IPS DF 4.7 (cell line): ENCODE measurements around the gene TLCD2.
"Not testable (repeated sequence)": the region's sequence is repeated elsewhere in the genome, so short reads cannot be mapped to it uniquely, and the experiment has no call there.

Experiments
- DNase-seq: peaks from one replicate; pipeline ENCODE4 v3.0.0-alpha.2; 2013; ENCODE audit warnings: low spot score; ENCODE audit errors: extremely low read depth

The TLCD2 gene

DNA sequence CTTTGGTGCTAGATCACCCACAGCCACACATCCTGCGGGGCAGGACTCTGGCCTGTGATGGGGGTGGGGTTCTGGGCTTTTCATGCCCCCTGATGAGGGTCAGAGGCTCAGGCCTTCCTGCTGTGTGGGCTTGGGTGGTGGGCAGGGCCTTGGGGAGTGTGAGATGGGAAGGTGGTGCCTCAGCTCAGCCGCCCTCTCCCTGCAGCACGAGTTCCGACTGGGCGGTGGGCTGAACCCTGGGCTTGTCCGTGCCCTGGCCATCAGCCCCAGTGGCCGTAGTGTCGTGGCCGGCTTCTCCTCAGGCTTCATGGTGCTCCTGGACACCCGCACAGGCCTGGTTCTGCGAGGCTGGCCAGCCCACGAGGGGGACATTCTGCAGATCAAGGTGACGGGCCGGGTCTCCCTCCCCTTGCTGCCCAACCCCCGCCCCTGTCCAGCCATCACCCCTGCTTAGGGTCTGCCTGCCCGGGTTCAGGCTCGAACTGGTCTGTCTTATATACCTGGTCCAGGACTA lies 25.7 kb upstream of the TLCD2 start:
- DNase-seq, result no peak

GRCh38 chr17:1735418-1735817 lies 25.2 kb upstream of the TLCD2 start:
- no peak for DNase-seq

DNA sequence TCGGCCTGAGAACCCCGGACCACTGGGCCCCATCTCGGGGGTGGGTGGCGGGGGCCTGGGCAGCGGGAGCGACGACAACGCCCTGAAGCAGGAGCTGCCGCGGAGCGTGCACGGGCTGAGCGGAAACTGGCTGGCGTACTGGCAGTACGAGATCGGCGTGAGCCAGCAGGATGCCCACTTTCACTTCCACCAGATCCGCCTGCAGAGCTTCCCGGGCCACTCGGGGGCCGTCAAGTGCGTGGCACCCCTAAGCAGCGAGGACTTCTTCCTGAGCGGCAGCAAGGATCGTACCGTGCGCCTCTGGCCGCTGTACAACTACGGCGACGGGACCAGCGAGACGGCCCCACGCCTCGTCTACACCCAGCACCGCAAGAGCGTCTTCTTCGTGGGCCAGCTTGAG lies 23.6 kb upstream of the TLCD2 start:
- DNase-seq, result no peak

- no peak for DNase-seq
Measured at GRCh38 chr17:1732833-1733321, 22.7 kb upstream of the TLCD2 start.

DNA sequence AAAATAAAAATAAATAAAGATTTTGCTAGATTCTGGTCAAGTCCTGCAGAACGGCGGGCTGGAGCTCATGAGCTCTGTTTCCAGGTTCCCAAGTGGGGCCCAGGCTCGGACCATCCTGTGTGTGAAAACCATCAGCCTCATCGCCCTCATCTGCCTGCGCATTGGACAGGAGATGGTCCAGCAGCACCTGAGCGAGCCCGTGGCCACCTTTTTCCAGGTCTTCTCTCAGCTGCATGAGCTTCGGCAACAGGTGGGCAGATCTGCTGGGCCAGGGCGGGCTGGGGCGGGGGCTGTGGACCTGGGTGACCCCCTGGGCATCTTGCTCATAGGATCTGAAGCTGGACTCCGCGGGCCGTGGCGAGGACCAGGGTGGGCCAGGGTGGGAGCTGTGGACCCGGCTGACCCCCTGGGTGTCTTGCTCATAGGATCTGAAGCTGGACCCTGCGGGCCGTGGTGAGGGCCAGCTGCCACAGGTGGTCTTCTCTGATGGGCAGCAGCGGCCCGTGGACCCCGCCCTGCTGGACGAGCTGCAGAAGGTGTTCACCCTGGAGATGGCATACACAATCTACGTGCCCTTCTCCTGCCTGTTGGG lies 22.2 kb upstream of the TLCD2 start:
- no peak for DNase-seq

DNA sequence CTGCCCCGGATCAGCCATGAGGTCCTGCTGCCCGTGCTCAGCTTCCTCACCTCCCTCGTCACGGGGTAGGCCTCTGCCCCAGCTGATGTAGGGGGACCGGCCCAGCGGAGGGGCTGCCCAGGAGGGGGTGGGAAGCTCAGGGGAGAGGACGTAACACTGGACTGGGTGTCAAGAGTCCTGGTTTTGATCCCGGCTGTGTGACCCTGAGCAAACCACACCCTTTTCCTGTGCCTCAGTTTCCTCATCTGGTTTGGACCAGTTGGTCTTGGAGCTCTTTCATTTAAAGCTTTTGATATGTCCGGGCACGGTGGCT lies 21.0 kb upstream of the TLCD2 start:
- DNase-seq, result no peak

DNA sequence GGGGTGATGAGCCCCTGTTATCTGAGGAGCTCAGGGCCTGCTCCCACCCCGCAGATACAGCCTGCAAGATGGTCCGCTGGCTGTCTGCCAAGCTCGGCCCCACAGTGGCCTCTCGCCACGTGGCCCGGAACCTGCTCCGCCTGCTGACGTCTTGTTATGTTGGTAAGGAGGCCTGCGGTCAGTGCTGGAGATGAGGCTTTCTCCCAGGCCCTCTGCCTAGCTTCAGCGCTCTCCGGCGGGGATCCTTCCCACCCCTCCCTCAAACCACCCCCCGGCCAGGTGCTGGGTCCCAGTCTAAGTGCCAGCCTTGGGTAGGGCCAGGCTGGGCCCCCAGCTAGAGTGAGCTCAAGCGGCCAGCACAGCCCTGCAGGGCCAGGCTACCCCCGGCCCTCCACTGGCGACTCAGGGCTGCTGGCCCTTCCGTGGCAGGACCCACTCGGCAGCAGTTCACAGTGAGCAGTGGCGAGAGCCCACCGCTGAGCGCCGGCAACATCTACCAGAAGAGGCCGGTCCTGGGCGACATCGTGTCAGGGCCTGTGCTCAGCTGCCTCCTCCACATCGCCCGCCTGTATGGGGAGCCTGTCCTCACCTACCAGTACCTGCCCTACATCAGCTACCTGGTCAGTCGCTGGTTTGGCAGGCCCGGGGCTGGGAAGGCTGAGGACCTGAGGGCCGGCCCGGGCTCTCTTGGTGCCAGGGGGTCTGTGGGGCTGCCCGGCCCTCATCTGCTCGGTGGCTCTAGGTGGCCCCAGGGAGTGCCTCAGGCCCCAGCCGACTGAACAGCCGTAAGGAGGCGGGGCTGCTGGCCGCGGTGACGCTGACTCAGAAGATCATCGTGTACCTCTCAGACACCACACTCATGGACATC lies 20.4 kb upstream of the TLCD2 start:
- no peak for DNase-seq

DNA sequence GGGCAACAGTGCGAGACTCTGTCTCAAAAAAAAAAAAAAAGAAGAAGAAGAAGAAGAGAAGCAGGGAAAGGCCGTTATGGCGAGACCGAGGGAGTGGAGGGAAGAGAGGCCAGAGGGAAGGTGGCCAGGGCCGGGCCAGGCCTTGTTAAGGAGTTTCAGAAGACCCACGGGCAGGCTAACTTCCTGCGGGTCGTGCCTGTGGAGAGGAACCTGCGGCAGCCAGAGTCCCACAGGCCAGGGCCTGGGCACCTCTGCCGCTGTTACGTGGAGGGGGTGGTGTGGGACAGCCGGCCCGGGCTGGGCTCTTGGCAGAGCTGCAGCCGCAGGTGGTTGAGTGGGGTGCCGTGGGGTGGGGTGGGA lies 19.8 kb upstream of the TLCD2 start:
- no peak for DNase-seq

DNA sequence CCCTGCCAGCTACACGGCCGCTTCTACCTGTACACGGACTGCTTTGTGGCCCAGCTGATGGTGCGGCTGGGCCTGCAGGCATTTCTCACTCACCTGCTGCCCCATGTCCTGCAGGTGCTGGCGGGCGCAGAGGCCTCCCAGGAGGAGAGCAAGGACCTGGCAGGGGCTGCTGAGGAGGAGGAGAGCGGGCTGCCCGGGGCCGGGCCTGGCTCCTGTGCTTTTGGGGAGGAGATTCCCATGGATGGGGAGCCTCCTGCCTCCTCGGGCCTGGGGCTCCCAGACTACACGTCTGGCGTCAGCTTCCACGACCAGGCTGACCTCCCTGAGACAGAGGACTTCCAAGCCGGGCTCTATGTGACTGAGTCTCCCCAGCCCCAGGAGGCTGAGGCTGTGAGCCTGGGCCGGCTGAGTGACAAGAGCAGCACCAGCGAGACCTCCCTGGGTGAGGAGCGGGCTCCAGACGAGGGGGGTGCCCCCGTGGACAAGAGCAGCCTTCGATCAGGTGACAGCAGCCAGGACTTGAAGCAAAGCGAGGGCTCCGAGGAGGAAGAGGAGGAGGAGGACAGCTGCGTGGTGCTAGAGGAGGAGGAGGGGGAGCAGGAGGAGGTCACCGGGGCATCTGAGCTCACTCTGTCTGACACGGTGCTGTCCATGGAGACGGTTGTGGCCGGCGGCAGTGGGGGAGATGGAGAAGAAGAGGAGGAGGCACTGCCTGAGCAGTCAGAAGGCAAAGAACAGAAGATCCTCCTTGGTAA lies 17.9 kb upstream of the TLCD2 start:
- DNase-seq, result no peak

GRCh38 chr17:1727258-1727789 lies 17.1 kb upstream of the TLCD2 start:
- no peak for DNase-seq

DNA sequence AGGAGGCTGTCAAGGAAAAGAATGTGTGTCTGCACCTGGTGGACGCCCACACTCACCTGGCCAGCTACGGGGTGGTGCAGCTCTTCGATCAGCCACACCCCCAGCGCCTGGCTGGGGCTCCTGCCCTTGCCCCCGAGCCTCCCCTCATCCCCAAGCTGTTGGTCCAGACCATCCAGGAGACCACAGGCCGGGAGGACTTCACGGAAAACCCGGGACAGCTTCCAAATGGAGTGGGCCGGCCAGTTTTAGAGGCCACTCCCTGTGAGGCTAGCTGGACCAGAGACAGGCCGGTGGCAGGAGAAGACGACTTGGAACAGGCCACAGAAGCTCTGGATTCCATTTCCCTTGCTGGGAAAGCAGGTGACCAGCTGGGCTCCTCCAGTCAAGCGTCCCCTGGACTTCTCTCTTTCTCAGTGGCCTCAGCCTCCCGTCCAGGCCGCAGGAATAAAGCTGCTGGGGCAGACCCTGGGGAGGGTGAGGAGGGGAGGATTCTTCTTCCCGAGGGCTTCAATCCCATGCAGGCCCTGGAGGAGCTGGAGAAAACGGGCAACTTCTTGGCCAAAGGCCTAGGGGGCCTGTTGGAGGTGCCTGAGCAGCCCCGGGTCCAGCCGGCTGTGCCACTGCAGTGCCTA lies 16.6 kb upstream of the TLCD2 start:
- DNase-seq, result no peak

- DNase-seq, result no peak
Measured at GRCh38 chr17:1725642-1726511, 15.7 kb upstream of the TLCD2 start.

GRCh38 chr17:1724869-1725641 lies 14.9 kb upstream of the TLCD2 start:
- no peak for DNase-seq

DNA sequence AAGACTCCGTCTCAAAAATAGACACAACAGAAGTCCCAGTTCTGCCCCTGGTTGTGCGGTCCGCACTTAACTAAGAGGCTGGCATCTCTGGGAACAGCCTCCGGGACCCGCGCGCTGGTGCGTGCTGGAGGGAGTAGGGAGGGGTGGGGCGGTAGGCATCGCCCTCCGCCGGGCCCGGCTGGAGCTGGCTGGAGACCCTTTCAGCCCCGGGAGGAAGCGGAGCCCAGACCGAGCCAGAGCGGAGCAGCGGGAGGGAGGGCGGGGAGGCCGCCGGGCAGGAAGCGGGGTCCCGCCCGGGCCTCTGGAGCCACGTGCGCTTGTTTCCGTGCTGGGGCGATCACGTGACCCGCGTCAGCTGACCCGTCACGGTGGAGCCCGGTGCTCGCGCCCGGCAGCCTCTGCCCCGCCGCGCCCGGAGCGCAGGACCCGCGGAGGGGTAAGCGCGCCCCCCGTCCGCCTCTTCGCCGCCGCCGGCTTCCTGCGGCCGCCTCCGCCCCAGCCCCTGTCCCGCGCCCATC lies 14.2 kb upstream of the TLCD2 start, which contains the start of gene WDR81:
Gene WDR81 (plus strand): TSS at position 354 of the 518 bp plus-strand sequence. CDS start 256 bp downstream, outside the sequence.
- DNase-seq, result no peak

DNA sequence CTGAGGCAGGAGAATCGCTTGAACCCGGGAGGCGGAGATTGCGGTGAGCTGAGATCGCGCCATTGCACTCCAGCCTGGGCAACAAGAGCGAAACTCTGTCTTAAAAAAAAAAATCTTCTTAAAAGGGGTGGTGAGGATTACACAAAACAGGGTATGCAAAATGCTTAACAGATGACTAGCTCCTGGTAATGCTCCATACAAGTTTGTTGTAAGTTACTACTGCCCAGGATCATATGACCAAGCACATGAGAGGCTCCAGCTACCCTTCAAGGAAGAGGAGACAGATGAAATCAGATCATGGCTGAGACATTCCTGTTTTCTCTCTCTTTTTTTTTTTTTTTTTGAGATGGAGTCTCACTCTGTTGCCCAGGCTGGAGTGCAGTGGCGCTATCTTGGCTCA lies 11.8 kb upstream of the TLCD2 start:
- DNase-seq, result not testable (repeated sequence)

- no peak for DNase-seq
Measured at GRCh38 chr17:1720856-1721386, 10.7 kb upstream of the TLCD2 start.

GRCh38 chr17:1718362-1719165 lies 8.4 kb upstream of the TLCD2 start:
- no peak for DNase-seq
